B cell (primary cell): Measurements from ENCODE around the gene CXCL12. TPM values are rescaled to one million over a fixed set of nuclear protein-coding genes. Genes with fewer than 3 reads are reported as not detected.

Experiments
- ATAC-seq: fragments of 200-7000 bp; cut with Tn5 transposase; one replicate; pipeline ENCODE4 v1.10.0; 2021; ENCODE audit warnings: low read depth, mild to moderate bottlenecking, moderate number of reproducible peaks, moderate library complexity
- CTCF ChIA-PET: fragments of 350-600 bp; sonication (Branson Sonifier 250); formaldehyde crosslinking; loops from one replicate; lab custom pipeline; 2021; ENCODE audit warnings: antibody characterized with exemption, inconsistent platforms; lab: Charles Lee
- POLR2A ChIA-PET: fragments of 350-600 bp; sonication (Branson Sonifier 250); formaldehyde crosslinking; loops from one replicate; lab custom pipeline; 2021; ENCODE audit warnings: antibody characterized with exemption; lab: Charles Lee
- DNase-seq: peaks from one replicate; pipeline ENCODE4 v3.0.0; 2013
- H2AFZ ChIP-seq: 2 replicates; pipeline ENCODE4 v1.6.1; 2012; ENCODE audit warnings: mild to moderate bottlenecking, low read depth, low read length; ENCODE audit not compliant: insufficient read depth, poor library complexity, severe bottlenecking
- H3K27ac ChIP-seq, 2 donors: 1 replicate in 1 of 2; 2 replicates in 1 of 2; pipeline ENCODE4 v1.5.1; 2012 to 2013; ENCODE audit warnings: low read length in 2 of 2, mild to moderate bottlenecking in 2 of 2, moderate library complexity in 1 of 2
- H3K27me3 ChIP-seq, 4 experiments: fragments of 200-600 bp in 1 of 4; sonication (generic) in 1 of 4; replicated peaks in 1 of 4; 1 replicate in 2 of 4; 2 replicates in 2 of 4; pipeline versions ENCODE4 v1.6.1 to v1.7.0; 2013 to 2016; ENCODE audit warnings: low read length in 3 of 4, mild to moderate bottlenecking in 2 of 4, mixed read lengths in 1 of 4, moderate library complexity in 1 of 4; ENCODE audit not compliant: insufficient read depth in 4 of 4, control insufficient read depth in 3 of 4; ENCODE audit errors: control extremely low read depth in 1 of 4
- H3K36me3 ChIP-seq, 2 experiments: replicated peaks in 1 of 2; 1 replicate in 1 of 2; 2 replicates in 1 of 2; pipeline versions ENCODE4 v1.6.1 to v1.7.1; 2013; ENCODE audit warnings: low read length in 1 of 2; ENCODE audit not compliant: insufficient read depth in 2 of 2, control insufficient read depth in 1 of 2; ENCODE audit errors: control extremely low read depth in 1 of 2, extremely low read depth in 1 of 2
- H3K4me1 ChIP-seq, 2 donors: fragments of 200-600 bp in 1 of 2; sonication (generic) in 1 of 2; 1 replicate in 1 of 2; 2 replicates in 1 of 2; pipeline versions ENCODE4 v1.5.1 to v1.6.1; 2013 to 2017; ENCODE audit warnings: low read length in 2 of 2; ENCODE audit not compliant: control insufficient read depth in 2 of 2, insufficient read depth in 2 of 2
- H3K4me2 ChIP-seq: replicated peaks from 2 replicates; pipeline ENCODE3; 2012; ENCODE audit warnings: mild to moderate bottlenecking, low read depth, low read length; ENCODE audit not compliant: poor library complexity, severe bottlenecking
- H3K4me3 ChIP-seq, 5 experiments: fragments of 200-600 bp in 1 of 5; sonication (generic) in 1 of 5; 1 replicate in 3 of 5; 2 replicates in 2 of 5; pipeline versions ENCODE4 v1.5.1 to v1.7.0; 2011 to 2016; ENCODE audit warnings: low read length in 4 of 5, mild to moderate bottlenecking in 4 of 5, low read depth in 2 of 5, control low read depth in 1 of 5, moderate library complexity in 1 of 5; ENCODE audit not compliant: insufficient read depth in 1 of 5; ENCODE audit errors: control extremely low read depth in 1 of 5, extremely low read depth in 1 of 5
- H3K79me2 ChIP-seq: fragments of 200-600 bp; sonication (generic); one replicate; pipeline ENCODE4 v1.6.0; 2016; ENCODE audit warnings: low read length; ENCODE audit not compliant: control insufficient read depth, insufficient read depth
- H3K9ac ChIP-seq: fragments of 200-600 bp; sonication (generic); 2 replicates; pipeline ENCODE4 v1.6.1; 2017; ENCODE audit warnings: mild to moderate bottlenecking, low read length, moderate library complexity
- H3K9me3 ChIP-seq, 3 donors: one replicate each; pipeline versions ENCODE4 v1.6.1 to v1.7.1; 2013; ENCODE audit warnings: low read length in 2 of 3; ENCODE audit not compliant: control insufficient read depth in 2 of 3, insufficient read depth in 1 of 3; ENCODE audit errors: control extremely low read depth in 1 of 3
- H4K20me1 ChIP-seq: 2 replicates; pipeline ENCODE4 v1.6.0; 2012; ENCODE audit warnings: mild to moderate bottlenecking, low read length; ENCODE audit not compliant: insufficient read depth, control insufficient read depth, poor library complexity, severe bottlenecking
- H3K27ac Mint-ChIP-seq: one replicate; pipeline ENCODE4 v1.8.0; 2021; ENCODE audit warnings: mixed read lengths
- H3K27me3 Mint-ChIP-seq: one replicate; pipeline ENCODE4 v1.8.0; 2021; ENCODE audit warnings: mixed read lengths
- H3K4me1 Mint-ChIP-seq: one replicate; pipeline ENCODE4 v1.8.0; 2021; ENCODE audit warnings: mixed read lengths
- H3K4me3 Mint-ChIP-seq: one replicate; pipeline ENCODE4 v1.8.0; 2021; ENCODE audit warnings: mixed read lengths
- H3K9me3 Mint-ChIP-seq: one replicate; pipeline ENCODE4 v1.8.0; 2022; ENCODE audit warnings: mixed read lengths; ENCODE audit not compliant: insufficient read depth
- CTCF ChIP-seq: fragments of 200-600 bp; IDR thresholded peaks from one replicate; pipeline ENCODE4 v1.8.0; 2022; ENCODE audit warnings: antibody characterized with exemption, mild to moderate bottlenecking
- EZH2 ChIP-seq: IDR thresholded peaks from 2 replicates; pipeline ENCODE4 v1.6.1; 2012; ENCODE audit warnings: borderline replicate concordance, low read depth, mild to moderate bottlenecking, moderate library complexity, low read length; ENCODE audit not compliant: insufficient read depth, poor library complexity, severe bottlenecking
- WGBS: methylation state at CpG from one replicate; pipeline ENCODE4 v1.1.5; 2013; ENCODE audit warnings: missing lambda C conversion rate; ENCODE audit not compliant: insufficient coverage; 5-methylcytosine and 5-hydroxymethylcytosine counted together
- intact Hi-C: fragments of 100-400 bp; cut with micrococcal nuclease; formaldehyde crosslinking; loops from one replicate; pipeline ENCODE4 v1.10.0; 2022
- polyA plus RNA-seq: library from polyadenylated mRNA; depleted of rRNA; stranded (reverse); fragments of >200 nt; gene quantifications from 2 replicates; pipeline ENCODE4 v1.2.3, GENCODE V29; 2012
- total RNA-seq, 2 donors: library from RNA; stranded (reverse); fragments of 120-200 nt in 1 of 2; gene quantifications; 1 replicate in 1 of 2; 2 replicates in 1 of 2; pipeline versions ENCODE4 v1.2.3 to v1.2.4, GENCODE V29; 2013 to 2022

CXCL12 gene
- total and polyA plus RNA-seq, 2 donors (not counting 1 experiment from before 2014, with no cell fraction given), result not detected

GRCh38 chr10:44363716-44364115 is 21.2 kb downstream of the CXCL12 start:
- Histone ChIP-seq H3K4me1 (no peaks in the 10 kb centered on the region), H4K20me1 (no peaks in the 10 kb centered on the region), H3K27ac (no peak overlapping the region), H3K79me2 (no peaks in the 10 kb centered on the region), H3K9ac (no peak overlapping the region), H3K4me2 (no peak overlapping the region), H3K4me3 (no peak overlapping the region), H3K27me3 (no peaks in the 10 kb centered on the region), H2AFZ (no peak overlapping the region), H3K36me3 (no peaks in the 10 kb centered on the region), H3K9me3 (peaks cover 0 to 9% (median 0%) of the 10 kb centered on the region in 3 donors)
- H3K4me3 Mint-ChIP-seq, result no peak overlapping the region
- 80% methylated on average over 2 of the region's 2 CpGs for WGBS
- H3K27ac Mint-ChIP-seq, result no peak overlapping the region
- DNase-seq (no peak), ATAC-seq (no peak)
- no peaks in the 10 kb centered on the region for H3K9me3 Mint-ChIP-seq
- TF ChIP-seq CTCF, result no peak
- ChIA-PET POLR2A (no interaction called here), CTCF (no interaction called here)
- H3K4me1 Mint-ChIP-seq, result no peaks in the 10 kb centered on the region
- H3K27me3 Mint-ChIP-seq, result peaks cover 4% of the 10 kb centered on the region
- intact Hi-C loops, result no loop called here

- Histone ChIP-seq H3K79me2 (no peaks in the 10 kb centered on the region), H3K27me3 (no peaks in the 10 kb centered on the region), H2AFZ (no peak overlapping the region), H3K4me3 (no peak overlapping the region), H3K4me2 (no peak overlapping the region), H3K4me1 (no peaks in the 10 kb centered on the region), H3K9ac (no peak overlapping the region), H3K9me3 (peaks cover 0 to 9% (median 0%) of the 10 kb centered on the region in 3 donors), H3K27ac (no peak overlapping the region), H4K20me1 (no peaks in the 10 kb centered on the region), H3K36me3 (no peaks in the 10 kb centered on the region)
- Mint-ChIP-seq H3K4me1 (no peaks in the 10 kb centered on the region), H3K4me3 (no peak overlapping the region), H3K27me3 (peaks cover 7% of the 10 kb centered on the region), H3K27ac (no peak overlapping the region), H3K9me3 (no peaks in the 10 kb centered on the region)
- TF ChIP-seq EZH2 (no peak), CTCF (no peak)
- POLR2A ChIA-PET, result no interaction called here
- intact Hi-C loops, result no loop called here
- ATAC-seq, result no peak
- 83% methylated on average over 13 of the region's 13 CpGs for WGBS
- no peak for DNase-seq
- CTCF ChIA-PET, result no interaction called here
Observed at GRCh38 chr10:44362866-44363711, 21.8 kb downstream of the CXCL12 start.
